Right forelimb (tissue), 1 donor: Measurements from ENCODE around the gene RNU1-3.
"Not testable (repeated sequence)": the region's sequence is repeated elsewhere in the genome, so short reads cannot be mapped to it uniquely, and the experiment has no call there.

ENCODE experiments used
- DNase-seq: peaks from one replicate; pipeline ENCODE4 v3.0.0-alpha.2; 2018

Gene RNU1-3

GRCh38 chr1:16651560-16651959 lies 15.2 kb downstream of the RNU1-3 start:
- DNase-seq = not testable (repeated sequence)

- DNase-seq = not testable (repeated sequence)
Observed at GRCh38 chr1:16649960-16650359, 16.8 kb downstream of the RNU1-3 start.

GRCh38 chr1:16649390-16649789 lies 17.4 kb downstream of the RNU1-3 start:
- not testable (repeated sequence) for DNase-seq

GRCh38 chr1:16648756-16649155 lies 18.0 kb downstream of the RNU1-3 start:
- not testable (repeated sequence) for DNase-seq

- peak; percentile 41 for DNase-seq
Observed at GRCh38 chr1:16648250-16648649, 18.5 kb downstream of the RNU1-3 start.

DNA sequence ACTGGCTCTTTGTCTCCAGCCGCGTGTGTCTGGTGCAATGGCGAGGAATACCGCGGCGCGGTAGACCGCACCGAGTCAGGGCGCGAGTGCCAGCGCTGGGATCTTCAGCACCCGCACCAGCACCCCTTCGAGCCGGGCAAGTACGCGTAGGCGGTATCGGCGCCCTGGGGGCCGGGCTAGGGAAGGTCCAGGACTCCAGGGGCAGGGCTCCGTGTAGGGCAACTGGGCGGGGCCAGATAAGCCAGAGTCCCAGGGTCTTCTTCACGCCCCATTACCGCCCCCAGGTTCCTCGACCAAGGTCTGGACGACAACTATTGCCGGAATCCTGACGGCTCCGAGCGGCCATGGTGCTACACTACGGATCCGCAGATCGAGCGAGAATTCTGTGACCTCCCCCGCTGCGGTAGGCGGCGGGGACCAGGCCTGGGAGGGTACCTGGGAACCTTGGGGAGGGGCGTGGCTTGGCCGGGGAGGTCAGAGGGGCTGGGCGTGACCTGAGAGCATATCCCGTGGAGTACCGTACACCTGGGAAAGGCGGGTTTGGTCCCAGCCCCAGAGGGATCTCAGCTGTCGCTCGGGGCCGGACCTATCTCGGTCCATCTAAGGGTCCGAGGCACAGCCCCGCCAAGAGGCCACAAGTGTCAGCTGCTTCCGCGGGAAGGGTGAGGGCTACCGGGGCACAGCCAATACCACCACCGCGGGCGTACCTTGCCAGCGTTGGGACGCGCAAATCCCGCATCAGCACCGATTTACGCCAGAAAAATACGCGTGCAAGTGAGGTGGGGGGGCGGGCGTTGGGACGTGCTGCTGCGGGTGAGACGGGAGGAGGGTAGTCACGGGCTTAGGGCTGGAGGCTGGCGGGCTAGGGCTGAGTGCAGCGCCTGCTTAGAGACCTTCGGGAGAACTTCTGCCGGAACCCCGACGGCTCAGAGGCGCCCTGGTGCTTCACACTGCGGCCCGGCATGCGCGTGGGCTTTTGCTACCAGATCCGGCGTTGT lies 19.3 kb downstream of the RNU1-3 start:
- not testable (repeated sequence) for DNase-seq

DNA sequence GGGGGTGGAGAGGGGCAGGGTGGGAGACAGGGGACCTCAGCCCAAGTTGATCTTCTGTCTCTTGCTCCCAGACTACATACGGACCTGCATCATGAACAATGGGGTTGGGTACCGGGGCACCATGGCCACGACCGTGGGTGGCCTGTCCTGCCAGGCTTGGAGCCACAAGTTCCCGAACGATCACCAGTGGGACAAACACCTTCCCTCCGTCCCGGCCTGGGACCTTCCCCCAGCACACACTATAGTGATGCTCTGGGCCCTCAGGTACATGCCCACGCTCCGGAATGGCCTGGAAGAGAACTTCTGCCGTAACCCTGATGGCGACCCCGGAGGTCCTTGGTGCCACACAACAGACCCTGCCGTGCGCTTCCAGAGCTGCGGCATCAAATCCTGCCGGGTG lies 20.0 kb downstream of the RNU1-3 start:
- DNase-seq = not testable (repeated sequence)

GRCh38 chr1:16646061-16646664 lies 20.6 kb downstream of the RNU1-3 start:
- DNase-seq = peak; percentile 37

- DNase-seq = peak; percentile 38
Observed at GRCh38 chr1:16645271-16646060, 21.3 kb downstream of the RNU1-3 start.

DNA sequence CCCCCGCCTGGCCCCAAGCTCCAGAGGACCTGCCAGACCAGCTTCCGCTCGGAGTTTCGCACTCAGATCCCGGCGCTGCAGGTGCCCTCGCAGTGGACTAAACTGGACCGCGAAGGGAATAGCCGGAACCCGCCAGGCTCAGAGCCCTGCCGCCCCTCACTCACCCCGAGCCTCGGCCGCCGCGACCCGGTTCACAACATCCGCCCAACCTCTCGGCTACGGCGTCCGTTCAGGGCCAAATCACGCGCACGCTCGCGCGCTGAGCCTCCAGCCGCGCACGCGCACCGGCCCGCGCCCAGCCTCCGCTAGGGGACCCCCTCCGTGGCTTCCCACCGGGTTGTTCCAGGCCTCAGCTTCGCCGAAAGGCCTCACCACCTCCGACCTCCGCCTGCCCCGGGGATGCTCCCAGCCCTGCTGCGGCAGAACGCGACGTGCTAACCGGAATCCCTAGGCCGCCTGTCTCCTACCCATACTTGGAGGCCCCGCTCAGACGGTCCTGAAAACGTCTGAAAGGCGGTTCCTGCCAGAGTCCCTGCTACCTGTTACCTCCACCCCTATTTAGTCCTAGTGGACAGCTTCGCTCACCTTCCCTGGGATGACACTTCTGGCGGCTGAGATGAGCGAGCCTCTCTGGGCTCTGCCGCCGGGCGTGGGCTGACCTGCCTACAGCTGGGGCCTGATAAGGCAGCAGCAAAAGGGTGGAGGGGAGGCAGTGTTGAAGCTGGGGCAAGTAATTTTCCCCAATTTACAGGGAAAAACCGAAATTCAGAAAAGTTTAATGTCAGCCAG lies 22.1 kb downstream of the RNU1-3 start:
- peak; percentile 100 for DNase-seq

DNA sequence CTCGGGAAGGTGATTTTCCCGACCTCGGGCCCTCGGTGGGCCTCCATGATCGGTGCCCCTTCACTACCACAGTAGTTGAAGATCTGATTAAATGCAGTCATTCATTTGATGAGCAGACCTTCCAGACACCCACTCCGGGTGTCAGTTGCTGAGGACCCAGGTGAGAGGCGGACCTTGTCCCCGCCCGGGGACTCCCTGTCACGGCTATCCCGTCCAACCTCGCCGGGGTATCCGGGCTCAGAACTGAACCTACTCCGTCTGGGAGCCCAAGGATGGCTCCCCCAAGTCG lies 22.6 kb downstream of the RNU1-3 start:
- DNase-seq = no peak

GRCh38 chr1:16643476-16644192 lies 23.1 kb downstream of the RNU1-3 start:
- DNase-seq = not testable (repeated sequence)

- DNase-seq = peak; percentile 45
Observed at GRCh38 chr1:16643001-16643411, 23.7 kb downstream of the RNU1-3 start.

GRCh38 chr1:16642025-16642966 lies 24.5 kb downstream of the RNU1-3 start:
- peak; percentile 40 for DNase-seq

GRCh38 chr1:16641159-16641975 lies 25.4 kb downstream of the RNU1-3 start:
- DNase-seq = not testable (repeated sequence)

DNA sequence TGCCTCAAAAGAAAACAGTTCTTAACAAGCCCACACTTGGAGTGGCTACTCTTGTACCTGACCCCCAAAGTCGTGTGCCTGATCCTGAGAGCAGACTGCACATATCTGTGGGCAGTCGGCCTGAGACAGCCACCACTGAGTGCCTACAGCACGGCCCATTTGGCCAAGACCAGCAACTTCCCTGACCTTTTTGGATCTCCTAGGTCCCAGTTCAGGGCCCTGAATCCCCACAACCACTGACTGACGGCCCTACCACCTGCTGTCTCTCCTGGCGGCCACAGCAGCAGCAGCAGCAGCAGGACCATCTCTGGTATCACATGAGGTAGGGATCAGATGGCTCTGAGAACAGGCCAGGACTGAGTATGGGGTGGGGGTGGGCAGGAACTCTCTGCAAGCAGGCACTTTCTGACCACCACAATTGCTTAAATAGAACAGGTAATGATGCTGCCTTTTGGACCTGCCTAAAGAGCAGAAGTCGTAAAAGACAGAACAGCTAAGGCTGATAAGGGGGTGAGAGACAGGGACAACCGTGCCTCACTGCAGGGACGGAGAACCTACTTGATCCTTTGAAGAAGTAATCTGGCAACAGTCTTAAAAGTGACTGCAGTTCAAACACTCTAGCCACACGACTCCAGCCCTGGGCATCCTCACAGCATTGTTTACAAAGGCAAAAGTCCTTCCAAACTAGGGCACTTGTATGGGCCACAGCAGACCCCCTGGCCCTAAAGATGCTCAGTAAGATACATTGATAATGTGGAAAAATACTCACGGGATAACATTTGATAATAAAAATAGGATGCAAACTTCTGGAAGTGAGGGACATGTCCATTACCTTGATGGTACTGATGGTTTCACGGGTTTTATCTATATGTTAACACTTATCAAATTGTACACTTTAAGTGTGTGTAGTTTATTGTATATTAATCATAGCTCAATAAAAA lies 27.4 kb downstream of the RNU1-3 start:
- peak; percentile 51 for DNase-seq

- DNase-seq = not testable (repeated sequence)
Observed at GRCh38 chr1:16637941-16638778, 28.6 kb downstream of the RNU1-3 start.
